GM18907 (cell line): ENCODE data around the gene RPS28.

ENCODE experiments used
- ATAC-seq: cut with Tn5 transposase; IDR thresholded peaks from one replicate; pipeline ENCODE4 v1.9.1; 2021; ENCODE audit warnings: mild to moderate bottlenecking, moderate library complexity; ENCODE audit not compliant: unreplicated experiment

The RPS28 gene

GRCh38 chr19:8370176-8371010, 49.1 kb downstream of the RPS28 start:
- ATAC-seq: no peak

- ATAC-seq: no peak
Observed at GRCh38 chr19:8371011-8371804, 49.9 kb downstream of the RPS28 start.
